Measurements from ENCODE around the gene DDC.

DDC gene

DNA sequence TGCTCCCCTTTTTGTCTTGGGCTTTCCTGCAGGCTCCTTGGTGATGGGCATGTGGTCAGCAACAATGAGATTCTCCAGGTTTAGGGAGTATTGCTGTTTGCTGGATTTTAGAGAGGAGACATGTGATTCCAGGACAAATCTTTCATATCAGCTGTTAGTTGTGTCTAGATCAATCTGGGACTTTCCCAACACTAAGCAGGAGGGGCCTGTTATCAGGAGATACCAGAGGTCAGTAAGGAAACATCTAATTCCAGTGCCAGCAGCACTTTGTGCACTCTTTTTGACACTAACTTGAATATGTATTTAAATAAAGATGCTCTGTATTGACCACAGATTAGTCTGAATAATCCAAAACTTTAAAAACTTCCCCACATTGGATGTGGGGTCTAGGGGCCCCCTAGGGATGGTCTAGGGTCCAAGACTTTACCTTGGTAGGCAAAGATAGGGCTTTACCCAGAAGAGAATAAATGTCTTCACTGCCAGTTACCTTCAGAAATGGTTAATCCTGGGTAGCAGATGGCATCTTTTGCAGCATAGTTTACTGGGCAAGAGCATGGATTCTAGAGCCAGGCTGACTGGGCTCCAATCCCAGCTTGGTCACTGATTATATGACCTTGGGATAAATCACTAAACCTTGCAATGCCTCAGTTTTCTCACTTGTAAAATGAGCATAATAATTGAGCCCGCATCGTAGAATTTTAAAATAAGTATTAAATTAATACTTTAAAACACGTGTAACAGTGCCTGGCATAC, 108.7 kb downstream of the DDC start:
- no peak overlapping the region for H3K4me3 ChIP-seq (ENCODE audit: low read depth, low read length)
- DNase-seq (ENCODE audit: low read depth) = no peak
- TF ChIP-seq CTCF (IDR thresholded peaks at IDR 0.05; ENCODE audit: insufficient read depth, low read depth, low read length, missing control alignments) = no peak

DNA sequence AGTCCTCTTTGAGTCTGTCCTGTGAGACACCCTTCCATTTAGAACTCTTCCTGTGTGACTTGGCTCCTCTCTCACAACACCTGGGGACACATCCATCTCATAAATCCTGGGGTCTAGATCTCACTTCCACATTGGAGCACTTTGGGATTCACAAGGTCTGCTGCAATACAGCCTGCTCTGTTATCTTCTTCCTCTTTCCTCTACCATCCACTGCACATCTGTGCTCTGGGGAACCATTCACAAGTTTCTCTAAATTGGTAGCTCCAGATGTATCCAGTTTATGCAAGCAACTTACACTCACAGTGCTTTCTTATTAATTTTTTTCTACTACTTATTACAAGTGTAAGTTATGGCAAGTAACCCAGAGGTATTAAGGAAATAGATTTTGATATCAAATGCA, 109.5 kb downstream of the DDC start:
- no peak for TF ChIP-seq CTCF (IDR thresholded peaks at IDR 0.05; ENCODE audit: insufficient read depth, low read depth, low read length, missing control alignments)
- no peak for DNase-seq (ENCODE audit: low read depth)
- H3K4me3 ChIP-seq (ENCODE audit: low read depth, low read length) = no peak overlapping the region

DNA sequence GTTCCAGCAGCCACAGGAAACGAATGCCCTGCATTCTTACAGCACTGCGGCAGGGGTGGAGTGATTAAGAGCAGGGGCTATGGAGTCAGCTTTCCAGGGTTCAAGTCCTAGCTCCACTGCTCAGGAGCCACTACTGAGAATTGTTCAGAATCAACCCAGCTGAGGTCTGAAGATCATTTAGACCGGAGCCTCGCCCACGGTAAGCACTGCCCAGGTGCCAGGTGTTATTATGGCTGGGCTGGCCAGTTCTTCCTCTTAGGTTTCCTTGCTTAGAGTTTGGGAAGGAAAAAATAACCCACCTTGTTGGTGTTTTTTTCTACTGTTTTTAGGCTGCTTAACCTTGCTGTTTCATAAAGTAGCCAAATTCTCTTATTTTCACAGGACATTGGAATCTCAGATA, 110.2 kb downstream of the DDC start:
- H3K4me3 ChIP-seq (ENCODE audit: low read depth, low read length) = no peak overlapping the region
- no peak for TF ChIP-seq CTCF (IDR thresholded peaks at IDR 0.05; ENCODE audit: insufficient read depth, low read depth, low read length, missing control alignments)
- DNase-seq (ENCODE audit: low read depth) = no peak

DNA sequence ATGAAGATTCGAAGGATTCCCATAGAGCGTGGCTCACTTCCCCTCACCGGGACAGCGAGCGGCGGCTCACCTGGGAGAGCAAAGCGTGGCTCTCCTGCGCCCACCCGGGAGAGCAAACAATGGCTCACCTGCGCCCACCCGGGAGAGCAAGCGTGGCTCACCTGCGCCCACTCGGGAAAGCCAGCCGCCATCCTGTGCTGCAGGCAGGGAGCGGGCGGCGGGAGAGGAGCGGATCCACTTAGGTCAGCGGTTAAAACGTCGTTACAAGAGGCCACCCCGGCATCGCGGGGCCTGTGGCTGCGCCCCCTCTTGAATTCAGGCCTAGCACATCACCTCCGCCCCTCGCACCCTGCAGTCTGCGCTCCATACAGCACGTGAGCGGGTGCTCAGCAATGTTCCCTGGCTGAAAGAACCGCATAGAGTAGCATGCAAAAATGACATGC, 114.6 kb downstream of the DDC start:
- TF ChIP-seq CTCF (IDR thresholded peaks at IDR 0.05; ENCODE audit: insufficient read depth, low read depth, low read length, missing control alignments) = no peak
- DNase-seq (ENCODE audit: low read depth) = peak; percentile 23
- peak overlapping the region; percentile 80 for H3K4me3 ChIP-seq (ENCODE audit: low read depth, low read length)

DNA sequence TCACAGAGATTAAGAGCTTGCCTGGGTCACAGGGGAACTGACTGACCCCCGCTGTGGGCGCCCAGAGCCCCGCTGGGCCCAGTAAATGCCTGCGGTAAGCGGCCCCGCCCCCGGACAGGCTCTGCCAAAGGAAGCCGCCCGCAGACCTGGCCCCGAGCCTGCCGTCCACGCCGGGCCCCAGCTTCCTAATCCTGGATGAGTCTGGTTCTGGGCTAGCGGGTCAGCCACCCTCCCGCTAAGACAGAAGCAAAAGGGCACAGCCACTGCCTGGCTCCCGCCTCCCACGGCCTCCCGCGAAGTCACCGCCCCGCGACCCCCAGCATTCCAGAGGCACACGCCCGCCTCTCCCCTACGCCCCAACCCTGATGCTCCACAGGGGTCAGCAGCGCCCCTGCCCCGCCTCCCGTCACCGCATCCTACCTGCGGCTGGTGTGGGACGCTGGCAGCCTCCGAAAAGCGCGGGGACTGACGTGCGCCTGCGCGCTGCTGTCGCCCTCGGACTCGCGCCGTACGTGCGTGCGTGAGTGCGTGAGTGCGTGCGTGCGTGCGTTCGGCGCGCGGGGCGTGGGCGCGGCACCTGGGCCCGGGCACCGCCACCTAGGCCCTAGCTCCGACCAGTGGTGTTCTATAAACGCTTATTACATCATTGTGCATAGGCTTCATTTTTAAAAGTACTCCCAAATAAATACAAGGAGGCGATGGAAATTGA, 115.2 kb downstream of the DDC start, which contains the start of gene FIGNL1:
TSS of gene FIGNL1 (minus strand) at position 470 of the 709 bp plus-strand sequence. CDS start 3,063 bp downstream, outside the sequence.
- peak; percentile 93 for DNase-seq (ENCODE audit: low read depth)
- H3K4me3 ChIP-seq (ENCODE audit: low read depth, low read length) = peak within 1 kb of the TSS; percentile 80
- TF ChIP-seq CTCF (IDR thresholded peaks at IDR 0.05; ENCODE audit: insufficient read depth, low read depth, low read length, missing control alignments) = no peak

DNA sequence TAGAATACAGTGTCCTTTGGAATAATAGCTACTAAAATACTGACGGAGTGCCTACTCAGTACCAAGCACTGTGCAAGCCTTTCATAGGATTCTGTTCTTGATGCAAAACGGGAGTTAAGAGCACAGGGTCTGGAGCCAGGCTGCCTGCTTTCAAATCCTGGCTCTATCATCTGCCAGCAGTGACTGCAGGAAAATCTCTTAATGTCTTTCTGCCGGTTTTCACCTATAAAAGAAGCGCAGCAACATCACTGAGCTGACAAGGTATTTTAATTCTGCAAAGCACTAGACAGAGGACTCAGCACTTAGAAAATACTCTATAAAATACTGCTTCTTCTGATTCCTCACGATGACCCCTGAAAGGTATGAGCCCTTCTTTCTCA, 115.7 kb downstream of the DDC start:
- H3K4me3 ChIP-seq (ENCODE audit: low read depth, low read length) = peak overlapping the region; percentile 80
- TF ChIP-seq CTCF (IDR thresholded peaks at IDR 0.05; ENCODE audit: insufficient read depth, low read depth, low read length, missing control alignments) = no peak
- DNase-seq (ENCODE audit: low read depth) = no peak

All from GM12865 (cell line).